OCI-LY1 (cell line): ENCODE data around the gene KRTAP5-4.
"Not testable (repeated sequence)": the region's sequence is repeated elsewhere in the genome, so short reads cannot be mapped to it uniquely, and the experiment has no call there.

Source experiments
- H2AFZ ChIP-seq: fragments of 200-600 bp; sonication (generic), shearing (Covaris generic); 2 replicates; pipeline ENCODE4 v1.6.0; 2014; ENCODE audit warnings: antibody characterized with exemption, mild to moderate bottlenecking, low read length
- H3F3A ChIP-seq: fragments of 200-600 bp; sonication (generic), shearing (Covaris generic); 2 replicates; pipeline ENCODE4 v1.6.0; 2014; ENCODE audit warnings: mild to moderate bottlenecking, antibody characterized with exemption, low read length, moderate library complexity; ENCODE audit not compliant: insufficient read depth
- H3K27ac ChIP-seq: fragments of 200-600 bp; sonication (generic); 2 replicates; pipeline ENCODE4 v1.5.1; 2014; ENCODE audit warnings: low read length, mixed run types, mild to moderate bottlenecking, low read depth; ENCODE audit not compliant: poor library complexity, severe bottlenecking
- H3K27me3 ChIP-seq: fragments of 200-600 bp; sonication (generic); 2 replicates; pipeline ENCODE4 v1.6.0; 2014; ENCODE audit warnings: antibody characterized with exemption, mild to moderate bottlenecking, low read length, moderate library complexity; ENCODE audit not compliant: insufficient read depth
- H3K36me3 ChIP-seq: fragments of 200-600 bp; sonication (generic); 2 replicates; pipeline ENCODE4 v1.6.1; 2014; ENCODE audit warnings: mild to moderate bottlenecking, antibody characterized with exemption, low read length, moderate library complexity, mixed read lengths; ENCODE audit not compliant: insufficient read depth
- H3K4me1 ChIP-seq: fragments of 200-600 bp; sonication (generic); 2 replicates; pipeline ENCODE4 v1.5.1; 2014; ENCODE audit warnings: mild to moderate bottlenecking, low read length, moderate library complexity; ENCODE audit not compliant: insufficient read depth, severe bottlenecking
- H3K4me2 ChIP-seq: fragments of 200-600 bp; sonication (generic), shearing (Covaris generic); 2 replicates; pipeline ENCODE4 v1.6.1; 2014; ENCODE audit warnings: low read length
- H3K4me3 ChIP-seq: fragments of 200-600 bp; sonication (generic); 2 replicates; pipeline ENCODE4 v1.5.1; 2014; ENCODE audit warnings: low read length, low read depth, mild to moderate bottlenecking, mixed read lengths; ENCODE audit not compliant: poor library complexity, severe bottlenecking
- H3K79me2 ChIP-seq: fragments of 200-600 bp; shearing (Covaris generic); 2 replicates; pipeline ENCODE4 v1.6.1; 2016; ENCODE audit warnings: mixed run types, low read length, mixed read lengths; ENCODE audit not compliant: insufficient read depth
- H3K9ac ChIP-seq: fragments of 200-600 bp; sonication (generic), shearing (Covaris generic); 2 replicates; pipeline ENCODE4 v1.6.1; 2014; ENCODE audit warnings: mild to moderate bottlenecking, low read length, mixed read lengths
- H3K9me2 ChIP-seq: fragments of 200-600 bp; sonication (generic), shearing (Covaris generic); 2 replicates; pipeline ENCODE4 v1.6.1; 2014; ENCODE audit warnings: low read depth, mild to moderate bottlenecking, low read length, mixed read lengths
- H3K9me3 ChIP-seq: fragments of 200-600 bp; shearing (Covaris generic); 2 replicates; pipeline ENCODE4 v1.6.1; 2014; ENCODE audit warnings: low read length, mixed read lengths
- H4K20me1 ChIP-seq: fragments of 200-600 bp; sonication (generic), shearing (Covaris generic); 2 replicates; pipeline ENCODE4 v1.6.0; 2016; ENCODE audit warnings: mild to moderate bottlenecking, low read length; ENCODE audit not compliant: insufficient read depth
- EZH2 ChIP-seq: fragments of 200-600 bp; sonication (generic), shearing (Covaris generic); IDR thresholded peaks from 2 replicates; pipeline ENCODE4 v1.8.0; 2017; ENCODE audit warnings: borderline replicate concordance, mixed run types, mild to moderate bottlenecking, antibody characterized with exemption, low read length, moderate library complexity, mixed read lengths
- TF ChIP-seq, protein P1 (sequence below): fragments of 200-600 bp; sonication (generic), shearing (Covaris generic); IDR thresholded peaks from 2 replicates; pipeline ENCODE4 v1.5.1; 2017; ENCODE audit warnings: mild to moderate bottlenecking, antibody characterized with exemption, low read length, moderate library complexity, mixed read lengths

KRTAP5-4 gene

DNA sequence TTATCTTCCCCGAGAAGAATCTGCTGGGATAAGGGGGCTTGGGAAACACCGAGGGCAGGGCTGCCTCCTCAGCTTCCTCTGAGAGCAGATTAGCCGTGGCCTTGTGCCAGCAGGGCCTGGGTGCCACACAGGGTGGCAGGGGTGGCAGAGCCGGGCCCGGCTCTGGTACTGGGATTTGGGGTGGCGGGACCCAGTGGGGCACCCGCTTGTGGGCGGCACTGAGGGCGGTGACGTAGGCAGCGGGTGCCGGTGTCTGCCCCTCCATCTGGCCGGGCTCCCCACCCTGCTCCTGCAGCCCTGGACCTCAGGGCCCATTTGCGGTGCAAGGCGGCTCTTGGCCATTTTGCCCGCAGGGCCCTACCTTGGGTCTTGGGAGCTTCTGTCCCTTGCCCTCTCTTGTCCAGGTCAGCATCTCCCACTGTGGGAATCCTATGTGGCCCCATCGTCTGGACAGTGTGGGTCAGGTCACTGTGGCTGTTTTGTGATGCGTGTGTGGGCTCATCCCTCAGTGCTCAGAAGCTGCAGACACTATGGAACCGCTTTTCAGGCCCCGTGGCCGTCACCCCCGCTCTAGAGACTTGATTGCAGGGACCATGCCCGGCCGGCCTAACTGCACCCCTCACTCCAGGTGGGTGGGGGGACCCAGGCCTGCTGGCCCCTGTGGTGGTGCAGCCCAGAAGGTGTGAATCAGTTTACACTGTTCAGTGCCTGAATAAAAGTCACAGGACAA lies 45.3 kb upstream of the KRTAP5-4 start:
- Histone ChIP-seq H3K27me3 (0 out of 2 replicates have a peak, but pooled peaks cover 5% of the 10 kb centered on the region), H3K27ac (no peak overlapping the region), H3K36me3 (no peaks in the 10 kb centered on the region), H3K9ac (no peak overlapping the region), H3K9me3 (no peaks in the 10 kb centered on the region), H2AFZ (no peak overlapping the region), H3K9me2 (no peaks in the 10 kb centered on the region), H3K4me2 (no peak overlapping the region), H3K4me3 (no peak overlapping the region), H3F3A (no peaks in the 10 kb centered on the region), H4K20me1 (no peaks in the 10 kb centered on the region), H3K4me1 (no peaks in the 10 kb centered on the region), H3K79me2 (no peaks in the 10 kb centered on the region)
- no peak for TF ChIP-seq EZH2
- TF ChIP-seq, protein P1, sequence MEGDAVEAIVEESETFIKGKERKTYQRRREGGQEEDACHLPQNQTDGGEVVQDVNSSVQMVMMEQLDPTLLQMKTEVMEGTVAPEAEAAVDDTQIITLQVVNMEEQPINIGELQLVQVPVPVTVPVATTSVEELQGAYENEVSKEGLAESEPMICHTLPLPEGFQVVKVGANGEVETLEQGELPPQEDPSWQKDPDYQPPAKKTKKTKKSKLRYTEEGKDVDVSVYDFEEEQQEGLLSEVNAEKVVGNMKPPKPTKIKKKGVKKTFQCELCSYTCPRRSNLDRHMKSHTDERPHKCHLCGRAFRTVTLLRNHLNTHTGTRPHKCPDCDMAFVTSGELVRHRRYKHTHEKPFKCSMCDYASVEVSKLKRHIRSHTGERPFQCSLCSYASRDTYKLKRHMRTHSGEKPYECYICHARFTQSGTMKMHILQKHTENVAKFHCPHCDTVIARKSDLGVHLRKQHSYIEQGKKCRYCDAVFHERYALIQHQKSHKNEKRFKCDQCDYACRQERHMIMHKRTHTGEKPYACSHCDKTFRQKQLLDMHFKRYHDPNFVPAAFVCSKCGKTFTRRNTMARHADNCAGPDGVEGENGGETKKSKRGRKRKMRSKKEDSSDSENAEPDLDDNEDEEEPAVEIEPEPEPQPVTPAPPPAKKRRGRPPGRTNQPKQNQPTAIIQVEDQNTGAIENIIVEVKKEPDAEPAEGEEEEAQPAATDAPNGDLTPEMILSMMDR: no peak

DNA sequence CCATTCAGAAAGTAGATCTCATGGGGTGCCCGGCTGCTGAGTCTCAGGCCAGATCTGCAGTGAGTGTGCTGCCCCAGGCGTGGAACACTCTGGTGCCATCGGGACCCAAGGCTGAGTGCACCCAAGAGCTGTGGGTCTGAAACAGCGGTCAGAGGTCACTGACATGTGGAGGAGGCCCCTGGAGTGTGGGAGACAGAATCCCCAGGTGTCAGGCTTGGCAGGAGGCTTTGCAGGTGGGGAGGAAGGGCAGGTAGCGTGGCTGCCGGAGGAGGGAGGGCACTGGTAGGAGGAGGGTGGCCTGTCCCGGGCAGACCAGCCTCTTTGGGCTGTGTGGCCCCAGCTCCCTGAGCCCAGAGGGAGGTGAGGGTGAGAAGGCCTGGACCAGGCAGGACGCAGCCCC lies 43.4 kb upstream of the KRTAP5-4 start:
- no peak overlapping the region for H3K27ac ChIP-seq
- H3K79me2 ChIP-seq: no peaks in the 10 kb centered on the region
- H3K36me3 ChIP-seq: no peaks in the 10 kb centered on the region
- TF ChIP-seq, protein P1: no peak
- no peak for TF ChIP-seq EZH2
- no peak overlapping the region for H3K4me2 ChIP-seq
- H2AFZ ChIP-seq: no peak overlapping the region
- no peaks in the 10 kb centered on the region for H3K9me3 ChIP-seq
- no peak overlapping the region for H3K9ac ChIP-seq
- no peaks in the 10 kb centered on the region for H3F3A ChIP-seq
- 0 out of 2 replicates have a peak, but pooled peaks cover 5% of the 10 kb centered on the region for H3K27me3 ChIP-seq
- no peaks in the 10 kb centered on the region for H3K4me1 ChIP-seq
- no peak overlapping the region for H3K4me3 ChIP-seq
- no peaks in the 10 kb centered on the region for H4K20me1 ChIP-seq
- H3K9me2 ChIP-seq: no peaks in the 10 kb centered on the region

DNA sequence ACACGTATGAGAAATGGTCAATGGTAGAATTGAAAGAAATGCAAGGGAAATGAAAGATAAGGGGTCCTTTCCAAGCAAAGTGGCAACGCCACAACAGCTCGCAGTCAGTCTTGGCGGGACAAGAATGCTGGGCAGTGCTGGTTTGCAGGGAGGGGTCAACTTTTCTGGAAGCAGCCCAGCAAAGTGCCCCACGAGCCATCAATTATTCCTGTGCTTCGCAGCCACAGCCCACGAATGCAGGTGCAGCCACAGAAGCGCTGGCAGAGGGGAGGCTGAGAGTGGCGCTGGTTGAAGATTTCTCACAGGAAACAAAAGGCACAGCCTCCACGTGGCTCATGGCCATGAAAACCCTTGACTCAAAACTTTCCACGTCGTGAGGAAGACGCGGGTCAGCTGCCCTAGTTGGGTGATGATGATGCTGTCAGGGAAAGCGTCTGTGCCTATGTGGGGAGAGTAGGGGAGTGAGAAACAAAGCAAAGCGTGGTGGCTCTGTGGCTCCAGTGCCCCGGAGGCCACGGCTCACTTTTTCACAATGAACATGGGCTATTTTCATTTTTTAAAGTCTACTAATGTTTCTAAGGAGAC lies 40.9 kb upstream of the KRTAP5-4 start:
- not testable (repeated sequence) for H3K9me2 ChIP-seq, H3K4me1 ChIP-seq, H3K79me2 ChIP-seq, H3K36me3 ChIP-seq, H3K4me3 ChIP-seq, H4K20me1 ChIP-seq, H3K27ac ChIP-seq, H3K9ac ChIP-seq, H3F3A ChIP-seq, H3K27me3 ChIP-seq, H3K9me3 ChIP-seq, H2AFZ ChIP-seq, H3K4me2 ChIP-seq

DNA sequence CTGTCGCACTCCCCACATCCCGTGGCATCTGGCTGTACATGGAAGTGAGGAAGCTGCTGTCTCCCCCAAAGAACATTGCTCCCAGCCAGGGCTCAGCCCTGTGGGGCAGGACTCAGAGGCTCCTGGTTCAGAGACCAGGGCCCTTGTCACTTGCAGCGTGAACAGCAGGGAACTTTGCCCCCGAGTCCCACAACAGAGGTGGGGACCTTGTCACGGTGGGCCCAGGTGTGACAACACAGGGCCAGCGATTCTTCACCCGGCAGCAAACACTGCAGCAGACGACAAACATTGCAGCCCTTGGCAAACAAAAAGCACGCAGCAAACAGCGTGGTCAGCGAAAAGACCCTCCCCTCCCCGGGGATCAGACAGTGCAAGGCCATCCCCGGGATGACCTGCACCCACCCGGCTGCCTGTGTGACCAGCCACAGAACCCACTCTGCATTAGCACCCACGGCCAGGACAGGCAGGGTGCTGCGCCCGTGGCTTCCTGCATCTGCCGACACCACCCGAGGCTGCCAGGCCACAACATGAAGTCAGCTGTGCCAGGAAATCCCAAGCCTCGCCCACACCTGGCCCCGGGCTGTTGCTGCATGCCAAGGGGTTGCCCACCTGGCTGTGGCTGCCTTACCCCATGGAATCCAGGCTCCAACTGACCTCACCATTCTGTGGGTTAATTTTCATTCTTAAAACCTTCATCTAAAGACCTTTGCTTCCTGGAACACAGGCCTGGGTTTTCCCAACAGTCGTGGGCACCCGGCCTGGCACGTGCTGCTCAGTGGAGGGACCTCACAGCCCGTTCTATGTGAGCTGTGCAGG lies 39.7 kb upstream of the KRTAP5-4 start:
- not testable (repeated sequence) for H3K9me2 ChIP-seq, H3K79me2 ChIP-seq, H3K9me3 ChIP-seq, H2AFZ ChIP-seq, H3K36me3 ChIP-seq, H3K4me2 ChIP-seq, H3F3A ChIP-seq, H3K27me3 ChIP-seq, H3K27ac ChIP-seq, H3K9ac ChIP-seq, H3K4me1 ChIP-seq, H3K4me3 ChIP-seq, H4K20me1 ChIP-seq
